ENCODE results near the gene P3H2.
A peak's percentile ranks its signal among the peaks of the same experiment; 100 is the strongest.

- TF ChIP-seq POLR2AphosphoS5 (IDR thresholded peaks at IDR 0.05; ENCODE audit: low read depth, low read length): peak; percentile 50; the same call in 1 of the 2 replicates
- peak; percentile 58; the same call in 1 of the 2 replicates for TF ChIP-seq POLR2A (IDR thresholded peaks at IDR 0.05; ENCODE audit: low read depth, low read length)
- TF ChIP-seq TAF1 (IDR thresholded peaks at IDR 0.05; ENCODE audit: low read depth, low read length): peak; percentile 60; the same call in 1 of the 2 replicates
- no peak for TF ChIP-seq SPI1 (IDR thresholded peaks at IDR 0.05; ENCODE audit: low read depth, low read length)
- TF ChIP-seq POU2F2 (IDR thresholded peaks at IDR 0.05; ENCODE audit: low read depth, low read length): 0 out of 2 replicates have a peak, but pooled peaks have one; percentile 1
- no peak for TF ChIP-seq PAX5 (IDR thresholded peaks at IDR 0.05; ENCODE audit: insufficient read depth, low read length, severe bottlenecking)
Observed at GRCh38 chr3:190120269-190121060, at the start of gene P3H2.
